ENCODE data around the gene CRACDL.

DNA sequence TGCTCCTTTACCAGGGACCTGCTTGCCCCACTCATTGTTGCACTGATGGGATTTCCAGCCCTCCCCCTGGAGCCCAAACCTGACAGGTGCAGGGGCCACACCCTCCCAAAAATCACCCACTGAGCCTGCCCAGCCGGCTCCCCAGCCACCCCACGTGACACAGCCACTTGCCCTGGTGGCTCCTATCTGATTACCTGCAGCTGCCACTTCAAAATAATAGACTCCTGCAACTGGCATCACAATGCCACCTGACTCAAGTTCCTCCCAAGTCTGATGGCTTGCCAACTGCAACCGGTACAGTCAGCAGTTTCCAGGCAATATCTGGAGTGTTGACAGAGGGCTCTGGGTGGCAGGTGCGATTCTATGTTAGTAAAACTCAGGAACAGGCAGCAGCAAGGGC lies 66.2 kb downstream of the CRACDL start:
- TF ChIP-seq CTCF (IDR thresholded peaks at IDR 0.05) (no peak), POLR2A (IDR thresholded peaks at IDR 0.05) (no peak), EP300 (IDR thresholded peaks at IDR 0.05) (no peak)
